Activated CD4-positive, alpha-beta T cell treated with anti-CD3 and anti-CD28 coated beads for 4 hours (primary cell): ENCODE data around the gene IER5L.
A peak's percentile ranks its signal among the peaks of the same experiment; 100 is the strongest.

ENCODE experiments used
- DNase-seq, 2 donors: peaks; one replicate each; pipeline ENCODE4 v3.0.0-alpha.2; 2020

IER5L gene

GRCh38 chr9:129177791-129178567 lies at the start of gene IER5L:
IER5L (minus strand) TSS chr9:129178261; CDS start chr9:129178052, 209 bp downstream.
- peak; percentile 92 to 94 for DNase-seq

- DNase-seq, result no peak
Observed at GRCh38 chr9:129227843-129228189, 49.8 kb upstream of the IER5L start.

GRCh38 chr9:129225815-129226214 lies 47.8 kb upstream of the IER5L start:
- DNase-seq, result peak; percentile 26 to 33

- no peak for DNase-seq
Observed at GRCh38 chr9:129225490-129225778, 47.4 kb upstream of the IER5L start.

DNA sequence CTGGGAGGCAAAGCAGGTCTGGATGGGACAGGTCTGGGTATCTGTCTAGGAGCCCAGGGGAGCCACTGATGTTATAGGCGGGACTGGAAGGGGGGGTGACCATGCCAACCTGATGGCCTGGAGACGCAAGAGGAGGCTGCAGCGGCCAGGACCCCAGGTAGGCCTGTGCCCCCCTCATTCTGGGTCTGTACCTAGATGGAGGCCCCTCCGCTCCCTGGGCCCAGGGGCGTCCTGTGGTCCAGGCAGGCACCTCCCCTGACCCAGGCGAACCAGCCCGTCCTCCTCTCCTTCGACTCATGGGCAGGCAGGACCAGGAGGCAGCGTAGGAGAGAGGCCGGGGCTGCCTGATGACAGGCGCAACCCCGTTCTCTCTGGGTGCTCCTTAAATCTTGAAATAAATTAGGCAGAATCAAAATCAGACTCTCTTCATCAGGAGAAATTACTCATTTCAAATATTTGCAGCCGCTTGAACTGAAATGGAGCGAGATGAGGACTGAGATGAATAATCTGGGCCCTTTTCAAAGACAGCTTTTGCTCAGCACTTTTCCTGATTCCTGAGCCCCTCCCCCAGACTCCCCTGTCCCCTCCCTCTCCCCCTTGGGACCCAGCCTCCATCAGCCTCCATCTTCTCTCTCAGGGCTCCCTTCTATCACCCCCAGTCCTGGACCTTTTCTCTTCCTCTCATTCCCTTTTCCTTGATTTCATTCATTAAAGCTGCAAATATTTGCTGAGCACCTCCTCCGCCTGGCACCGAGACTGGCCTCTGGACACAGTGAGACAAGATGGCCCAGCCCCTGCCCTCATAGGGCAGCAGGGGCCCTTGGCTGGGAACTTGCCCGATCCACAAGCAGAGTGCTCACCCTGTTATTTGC lies 46.8 kb upstream of the IER5L start:
- no peak for DNase-seq

GRCh38 chr9:129223551-129224208 lies 45.6 kb upstream of the IER5L start:
- no peak for DNase-seq

DNA sequence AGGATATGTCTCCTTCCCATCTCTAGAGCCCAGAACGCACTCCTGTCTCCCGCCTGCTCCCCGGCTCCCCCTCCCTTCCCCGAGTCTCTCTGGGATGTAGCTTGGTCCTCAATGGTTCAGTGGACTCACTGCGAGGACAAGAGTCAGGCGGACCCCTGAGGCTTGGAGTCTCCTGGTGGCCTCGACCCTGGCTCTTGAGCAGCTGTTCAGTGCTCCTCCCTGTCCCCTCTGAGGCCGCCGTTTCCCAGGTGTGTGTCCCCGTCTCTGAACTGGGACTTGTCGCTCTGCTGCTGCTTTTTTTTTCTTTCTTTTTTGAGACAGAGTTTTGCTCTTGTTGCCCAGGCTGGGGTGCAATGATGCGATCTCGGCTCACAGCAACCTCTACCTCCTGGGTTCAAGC lies 44.8 kb upstream of the IER5L start:
- DNase-seq, result no peak

DNA sequence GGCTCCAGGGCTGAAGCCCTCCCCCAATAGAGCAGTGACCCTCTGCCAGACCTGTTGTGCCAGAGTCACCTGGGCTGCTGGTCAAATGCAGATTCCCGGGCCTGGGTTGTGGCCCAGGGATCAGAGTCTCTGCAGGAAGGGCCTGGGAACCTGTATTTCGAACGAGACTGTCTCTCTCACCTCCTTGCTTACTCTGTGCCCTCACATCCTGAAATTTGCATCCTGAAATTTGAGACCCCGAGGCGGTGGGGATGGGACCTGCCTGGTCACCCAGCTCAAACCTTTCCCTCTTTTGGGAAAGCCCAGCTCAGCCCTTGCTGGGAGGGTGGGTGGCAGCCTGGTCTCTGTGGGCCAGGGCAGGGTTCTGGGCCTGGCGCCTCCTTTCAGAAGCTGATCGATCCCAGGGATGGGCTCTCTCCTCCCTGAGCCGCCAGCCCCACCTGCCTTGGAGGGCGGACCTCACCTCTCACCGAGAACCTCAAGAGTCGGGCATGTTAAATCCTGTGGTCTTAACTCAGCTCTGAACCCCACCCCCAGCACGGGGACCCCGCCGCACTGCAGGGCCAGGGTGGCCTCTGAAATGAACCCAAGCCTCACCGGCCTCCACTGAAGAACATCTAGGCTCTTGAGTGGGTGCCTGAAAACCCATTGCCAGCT lies 44.0 kb upstream of the IER5L start:
- no peak for DNase-seq

- no peak for DNase-seq
Observed at GRCh38 chr9:129221233-129221632, 43.2 kb upstream of the IER5L start.

DNA sequence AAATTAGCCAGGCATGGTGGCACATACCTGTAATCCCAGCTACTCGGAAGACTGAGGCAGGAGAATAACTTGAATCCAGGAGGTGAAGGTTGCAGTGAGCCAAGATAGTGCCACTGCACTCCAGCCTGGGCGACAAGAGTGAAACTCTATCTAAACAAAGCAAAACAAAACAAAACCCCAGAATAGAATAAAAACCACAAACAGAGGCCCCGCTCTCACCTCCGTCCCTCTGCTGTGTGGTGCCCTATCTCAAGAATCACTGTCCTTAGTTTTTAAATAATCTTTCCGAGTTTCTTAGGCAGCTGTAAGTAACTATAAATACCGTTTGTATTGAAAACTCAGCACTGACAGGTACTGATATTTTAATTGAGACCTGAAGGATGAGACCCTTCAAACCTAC lies 42.7 kb upstream of the IER5L start:
- no peak for DNase-seq

GRCh38 chr9:129218918-129219317 lies 40.9 kb upstream of the IER5L start:
- DNase-seq, result no peak

DNA sequence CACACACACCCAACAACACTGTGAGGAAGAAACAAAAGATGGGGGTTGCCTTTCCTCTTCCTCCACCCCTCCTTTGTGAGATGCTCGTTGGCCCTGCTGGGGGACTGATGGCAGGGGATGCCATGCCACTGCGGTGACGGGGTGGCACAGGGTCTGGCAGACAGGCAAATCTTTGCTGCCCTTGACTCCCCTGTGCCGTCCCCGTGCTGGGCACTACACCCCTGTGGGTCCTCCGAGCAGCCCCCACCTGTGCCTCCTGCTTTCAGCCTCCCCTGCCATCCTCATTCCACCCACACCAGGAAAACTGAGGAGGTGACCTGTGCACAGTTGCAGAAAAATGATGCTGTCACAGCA lies 40.2 kb upstream of the IER5L start:
- DNase-seq, result no peak

DNA sequence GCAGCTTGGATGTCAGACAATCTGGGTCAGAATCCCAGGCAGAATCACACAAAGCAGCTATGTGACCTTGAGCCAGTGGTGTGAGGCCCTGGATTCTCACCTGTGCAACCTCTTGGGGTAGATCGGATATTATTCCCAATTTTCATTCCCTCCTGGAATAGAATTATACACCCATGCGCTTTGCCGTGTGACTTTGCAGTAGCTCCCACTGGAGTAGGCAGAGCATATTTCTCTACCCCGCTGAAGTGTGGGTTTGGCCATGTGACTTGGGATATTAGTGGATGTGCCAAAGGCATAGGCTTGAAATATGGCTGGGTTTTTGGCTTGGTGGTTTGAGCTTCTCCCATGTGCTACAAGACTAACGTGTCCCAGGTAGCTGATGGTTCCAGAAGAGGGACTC lies 35.5 kb upstream of the IER5L start:
- no peak for DNase-seq

DNA sequence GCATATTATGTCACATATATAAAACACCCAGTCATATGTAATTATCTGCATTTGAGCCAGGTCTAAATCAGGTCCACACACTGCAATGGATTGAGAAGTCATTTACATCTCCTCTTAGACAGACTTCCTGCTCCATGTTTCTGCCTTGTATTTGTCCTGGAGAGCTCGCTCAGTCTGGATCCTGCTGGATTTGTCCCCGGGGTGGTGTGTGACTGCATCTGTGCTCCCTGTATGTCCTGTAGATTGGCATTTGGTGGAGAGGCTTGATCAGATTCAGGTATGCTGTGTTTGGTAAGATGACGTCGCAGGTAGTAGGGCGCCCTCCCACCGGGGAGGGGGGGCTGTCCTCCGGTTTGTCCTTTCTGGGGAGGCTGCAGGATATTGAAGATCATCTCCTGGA lies 33.6 kb upstream of the IER5L start:
- DNase-seq, result no peak

DNA sequence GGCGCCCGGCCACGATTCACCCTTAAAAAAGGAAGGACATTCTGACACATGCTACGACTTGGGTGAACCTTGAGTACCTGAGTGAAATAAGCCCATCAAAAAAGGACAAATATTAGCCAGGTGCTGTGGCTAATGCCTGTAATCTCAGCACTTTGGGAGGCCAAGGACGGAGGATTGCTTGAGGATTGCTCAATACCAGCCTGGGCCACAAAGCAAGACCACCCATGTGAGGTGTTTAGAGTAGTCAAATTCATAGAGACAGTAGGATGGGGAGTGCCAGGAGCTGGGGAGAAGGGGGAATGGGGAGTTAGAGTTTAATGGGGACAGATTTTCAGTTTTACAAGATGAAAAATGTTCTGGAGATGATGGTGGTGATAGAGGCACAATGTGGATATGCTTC lies 32.1 kb upstream of the IER5L start:
- no peak for DNase-seq

DNA sequence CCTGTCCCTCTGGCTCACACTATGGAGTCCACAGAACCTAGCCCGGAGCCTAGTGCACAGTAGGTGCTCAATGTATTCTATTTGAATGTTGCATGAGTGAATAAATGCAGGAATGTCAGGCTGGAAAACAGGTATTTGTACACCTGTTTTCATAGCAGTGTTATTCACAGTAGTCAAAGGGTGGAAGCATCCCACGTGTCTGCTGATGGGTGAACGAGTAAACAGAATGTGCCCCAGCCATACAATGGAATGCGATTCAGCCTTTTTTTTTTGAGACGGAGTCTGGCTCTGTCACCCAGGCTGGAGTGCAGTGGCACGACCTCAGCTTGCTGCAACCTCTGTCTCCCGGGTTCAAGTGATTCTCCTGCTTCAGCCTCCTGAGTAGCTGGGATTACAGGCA lies 31.5 kb upstream of the IER5L start:
- no peak for DNase-seq

GRCh38 chr9:129209109-129209508 lies 31.0 kb upstream of the IER5L start:
- DNase-seq, result no peak

- peak; percentile 59 to 66 for DNase-seq
Observed at GRCh38 chr9:129208207-129209032, 30.4 kb upstream of the IER5L start.

- DNase-seq, result no peak
Observed at GRCh38 chr9:129206905-129207304, 28.8 kb upstream of the IER5L start.

GRCh38 chr9:129206401-129206800 lies 28.3 kb upstream of the IER5L start:
- DNase-seq, result no peak

- DNase-seq, result no peak
Observed at GRCh38 chr9:129204840-129205239, 26.8 kb upstream of the IER5L start.

GRCh38 chr9:129203556-129203909 lies 25.5 kb upstream of the IER5L start:
- no peak for DNase-seq
